Neuronal stem cell (in vitro differentiated cells): ENCODE measurements around the gene DHH.
"Not testable (repeated sequence)": the region's sequence is repeated elsewhere in the genome, so short reads cannot be mapped to it uniquely, and the experiment has no call there.

Experiments used
- DNase-seq: peaks from one replicate; pipeline ENCODE4 v3.0.0-alpha.2; 2013; ENCODE audit warnings: low spot score
- H2AFZ ChIP-seq: one replicate; pipeline ENCODE4 v1.6.1; 2013; ENCODE audit warnings: mild to moderate bottlenecking, low read length, inconsistent platforms
- H2AK5ac ChIP-seq: 2 replicates; pipeline ENCODE4 v1.6.1; 2013; ENCODE audit warnings: low read depth, mild to moderate bottlenecking, inconsistent platforms, low read length, moderate library complexity, mixed read lengths
- H2BK120ac ChIP-seq: 2 replicates; pipeline ENCODE4 v1.6.1; 2013; ENCODE audit warnings: low read depth, mild to moderate bottlenecking, inconsistent platforms, low read length, moderate library complexity, mixed read lengths
- H2BK12ac ChIP-seq: one replicate; pipeline ENCODE4 v1.6.1; 2013; ENCODE audit warnings: low read length, inconsistent platforms
- H2BK15ac ChIP-seq: 2 replicates; pipeline ENCODE4 v1.6.1; 2013; ENCODE audit warnings: mild to moderate bottlenecking, low read length, inconsistent platforms, mixed read lengths
- H2BK5ac ChIP-seq: one replicate; pipeline ENCODE4 v1.6.1; 2013; ENCODE audit warnings: inconsistent platforms, mild to moderate bottlenecking, low read length, moderate library complexity
- H3K14ac ChIP-seq: one replicate; pipeline ENCODE4 v1.6.1; 2013; ENCODE audit warnings: low read length, inconsistent platforms
- H3K18ac ChIP-seq: 2 replicates; pipeline ENCODE4 v1.6.1; 2013; ENCODE audit warnings: low read length, inconsistent platforms
- H3K23ac ChIP-seq: 2 replicates; pipeline ENCODE4 v1.6.1; 2013; ENCODE audit warnings: low read depth, mild to moderate bottlenecking, mixed read lengths, low read length, inconsistent platforms; ENCODE audit not compliant: poor library complexity
- H3K27ac ChIP-seq: replicated peaks from 3 replicates; pipeline ENCODE4 v1.5.1; 2013; ENCODE audit warnings: low read length, inconsistent platforms
- H3K27me3 ChIP-seq, 3 experiments: 2 replicates each; pipeline ENCODE4 v1.6.1; 2013; ENCODE audit warnings: low read length in 3 of 3, mild to moderate bottlenecking in 2 of 3, inconsistent platforms in 1 of 3, low read depth in 1 of 3, mixed read lengths in 1 of 3, moderate library complexity in 1 of 3; ENCODE audit not compliant: control insufficient read depth in 3 of 3, insufficient read depth in 3 of 3
- H3K36me3 ChIP-seq, 2 donors: replicated peaks in 1 of 2; 2 replicates each; pipeline ENCODE4 v1.6.1; 2013; ENCODE audit warnings: low read length in 2 of 2; ENCODE audit not compliant: control insufficient read depth in 2 of 2, insufficient read depth in 2 of 2
- H3K4ac ChIP-seq: 2 replicates; pipeline ENCODE4 v1.6.1; 2013; ENCODE audit warnings: inconsistent platforms, mild to moderate bottlenecking, low read length, moderate library complexity
- H3K4me1 ChIP-seq, 2 donors: 1 replicate in 1 of 2; 2 replicates in 1 of 2; pipeline ENCODE4 v1.6.1; 2013; ENCODE audit warnings: low read length in 2 of 2, low read depth in 1 of 2; ENCODE audit not compliant: control insufficient read depth in 2 of 2, insufficient read depth in 1 of 2
- H3K4me2 ChIP-seq: one replicate; pipeline ENCODE4 v1.6.1; 2013; ENCODE audit warnings: mild to moderate bottlenecking, low read length, inconsistent platforms; ENCODE audit not compliant: insufficient read depth, poor library complexity, severe bottlenecking
- H3K4me3 ChIP-seq, 2 donors: 2 replicates each; pipeline ENCODE4 v1.5.1; 2013; ENCODE audit warnings: low read length in 2 of 2, mild to moderate bottlenecking in 2 of 2, inconsistent platforms in 1 of 2, moderate library complexity in 1 of 2
- H3K79me1 ChIP-seq: one replicate; pipeline ENCODE4 v1.6.1; 2013; ENCODE audit warnings: low read depth, mild to moderate bottlenecking, inconsistent platforms, low read length, moderate library complexity
- H3K9ac ChIP-seq: one replicate; pipeline ENCODE4 v1.6.1; 2013; ENCODE audit warnings: mild to moderate bottlenecking, low read depth, low read length, inconsistent platforms; ENCODE audit not compliant: poor library complexity
- H3K9me3 ChIP-seq, 2 donors: replicated peaks in 1 of 2; 2 replicates each; pipeline versions ENCODE3 to v1.6.1; 2013; ENCODE audit warnings: low read length in 2 of 2, mild to moderate bottlenecking in 2 of 2, inconsistent platforms in 1 of 2, low read depth in 1 of 2, mixed read lengths in 1 of 2, moderate library complexity in 1 of 2; ENCODE audit not compliant: control insufficient read depth in 2 of 2, insufficient read depth in 1 of 2
- H4K8ac ChIP-seq: one replicate; pipeline ENCODE4 v1.6.1; 2013; ENCODE audit warnings: low read depth, mild to moderate bottlenecking, inconsistent platforms, low read length, moderate library complexity
- H4K91ac ChIP-seq: one replicate; pipeline ENCODE4 v1.6.1; 2013; ENCODE audit warnings: low read length, low read depth, mild to moderate bottlenecking, inconsistent platforms; ENCODE audit not compliant: poor library complexity
- WGBS, 2 donors: extraction: QIAGEN DNeasy Blood & Tissue Kit; methylation state at CpG; one replicate each; pipeline ENCODE4 v1.1.7; 2013; ENCODE audit warnings: missing lambda C conversion rate in 2 of 2, mixed read lengths in 1 of 2; ENCODE audit not compliant: insufficient read length in 2 of 2, insufficient replicate concordance in 1 of 2; ENCODE audit errors: extremely low coverage in 2 of 2; 5-methylcytosine and 5-hydroxymethylcytosine counted together

Gene DHH

DNA sequence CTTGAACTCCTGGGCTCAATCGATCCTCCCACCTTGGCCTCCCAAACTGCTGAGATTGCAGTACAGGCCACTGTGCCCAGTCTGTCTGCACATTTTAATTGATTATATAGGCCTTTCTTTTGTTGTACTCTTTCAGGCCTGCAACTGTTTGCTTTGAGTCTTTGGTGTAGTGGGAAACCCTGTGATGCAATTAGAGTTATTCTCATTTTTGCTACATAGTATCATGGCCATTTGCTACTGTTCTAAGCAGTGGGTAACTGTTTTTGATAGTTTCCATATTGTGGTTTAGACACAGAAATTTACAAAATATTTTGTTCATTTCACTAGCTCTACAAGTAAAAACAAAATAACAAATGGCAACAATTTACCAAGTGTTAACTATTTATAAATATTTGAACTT lies 42.9 kb upstream of the DHH start:
- Histone ChIP-seq H2AK5ac (no peak overlapping the region), H3K18ac (no peak overlapping the region), H4K91ac (no peak overlapping the region), H3K4me1 (no peaks in the 10 kb centered on the region), H3K27ac (no peak overlapping the region), H3K9me3 (no peaks in the 10 kb centered on the region), H3K4me2 (no peak overlapping the region), H3K79me1 (no peaks in the 10 kb centered on the region), H3K4ac (no peak overlapping the region), H2BK15ac (no peak overlapping the region), H3K23ac (no peak overlapping the region), H3K27me3 (no peaks in the 10 kb centered on the region), H2AFZ (no peak overlapping the region), H3K36me3 (no peaks in the 10 kb centered on the region), H2BK12ac (no peak overlapping the region), H4K8ac (no peak overlapping the region), H2BK120ac (no peak overlapping the region), H2BK5ac (no peak overlapping the region), H3K4me3 (no peak overlapping the region), H3K14ac (no peak overlapping the region), H3K9ac (no peak overlapping the region)
- no CpG with 5 or more reads among the region's 1 CpG for WGBS, 2 donors
- DNase-seq: no peak

- not testable (repeated sequence) for H3K9ac ChIP-seq, H3K4me1 ChIP-seq, H3K14ac ChIP-seq, H3K18ac ChIP-seq, H3K27me3 ChIP-seq, H4K8ac ChIP-seq, H3K36me3 ChIP-seq, H4K91ac ChIP-seq, H3K4ac ChIP-seq, H2BK15ac ChIP-seq, H3K4me2 ChIP-seq, H2AK5ac ChIP-seq, H2BK12ac ChIP-seq, H3K79me1 ChIP-seq, H3K9me3 ChIP-seq, H2AFZ ChIP-seq, H2BK120ac ChIP-seq, H2BK5ac ChIP-seq, DNase-seq, H3K23ac ChIP-seq, H3K27ac ChIP-seq, H3K4me3 ChIP-seq
- WGBS, 2 donors: no CpG with 5 or more reads among the region's 3 CpGs
These were observed 42.4 kb upstream of the DHH start for GRCh38 chr12:49136997-49137396.

- no peak overlapping the region for H3K9ac ChIP-seq
- H2AFZ ChIP-seq: no peak overlapping the region
- H2BK15ac ChIP-seq: no peak overlapping the region
- no peaks in the 10 kb centered on the region for H3K27me3 ChIP-seq
- no peak overlapping the region for H3K14ac ChIP-seq
- no peak overlapping the region for H3K4me2 ChIP-seq
- no CpG with 5 or more reads among the region's 10 CpGs for WGBS, 2 donors
- no peak overlapping the region for H3K4me3 ChIP-seq
- no peak overlapping the region for H4K91ac ChIP-seq
- H3K9me3 ChIP-seq: peaks cover 0 to 3% of the 10 kb centered on the region in 2 donors
- no peak for DNase-seq
- H3K4me1 ChIP-seq: peaks cover 8 to 10% of the 10 kb centered on the region in 2 donors
- no peak overlapping the region for H3K4ac ChIP-seq
- no peak overlapping the region for H2BK5ac ChIP-seq
- H3K36me3 ChIP-seq: peaks cover 13 to 23% of the 10 kb centered on the region in 2 donors
- H2AK5ac ChIP-seq: no peak overlapping the region
- no peak overlapping the region for H3K23ac ChIP-seq
- no peak overlapping the region for H3K27ac ChIP-seq
- H2BK12ac ChIP-seq: no peak overlapping the region
- H3K79me1 ChIP-seq: peaks cover 6% of the 10 kb centered on the region
- no peak overlapping the region for H2BK120ac ChIP-seq
- no peak overlapping the region for H3K18ac ChIP-seq
- H4K8ac ChIP-seq: no peak overlapping the region
These were observed 39.0 kb upstream of the DHH start for GRCh38 chr12:49133590-49133989.

DNA sequence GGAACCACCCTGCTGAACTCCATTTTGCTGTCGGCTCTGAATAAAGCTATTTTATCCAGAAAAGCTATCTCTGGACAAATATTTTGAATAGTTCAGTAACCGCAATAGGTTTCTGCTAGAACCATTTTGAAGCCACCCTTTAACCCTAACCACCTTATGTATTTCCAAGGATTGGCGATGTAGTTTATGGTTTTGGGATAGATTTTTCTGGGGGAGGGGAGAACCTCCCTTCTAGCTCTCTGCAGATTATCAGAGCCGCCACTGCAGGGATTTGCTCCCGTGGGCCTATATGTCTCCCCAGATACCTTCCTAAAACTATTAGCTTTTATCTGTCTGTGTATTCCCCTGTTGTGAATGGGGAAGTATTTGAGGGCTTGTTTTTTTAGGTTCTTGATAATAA lies 38.4 kb upstream of the DHH start:
- Histone ChIP-seq H2AK5ac (no peak overlapping the region), H3K4ac (no peak overlapping the region), H3K27ac (no peak overlapping the region), H3K9ac (no peak overlapping the region), H4K91ac (no peak overlapping the region), H3K4me3 (peak overlapping the region in 1 of 2 donors; percentile 83), H3K27me3 (no peaks in the 10 kb centered on the region), H2BK15ac (no peak overlapping the region), H3K18ac (no peak overlapping the region), H3K4me1 (peaks cover 8 to 10% of the 10 kb centered on the region in 2 donors), H3K9me3 (peaks cover 0 to 3% of the 10 kb centered on the region in 2 donors), H2BK5ac (no peak overlapping the region), H3K79me1 (peaks cover 6% of the 10 kb centered on the region), H2AFZ (peak overlapping the region; percentile 21), H3K14ac (no peak overlapping the region), H4K8ac (no peak overlapping the region), H2BK12ac (no peak overlapping the region), H3K4me2 (no peak overlapping the region), H3K36me3 (peaks cover 13 to 26% of the 10 kb centered on the region in 2 donors), H2BK120ac (no peak overlapping the region), H3K23ac (no peak overlapping the region)
- WGBS, 2 donors: no CpG with 5 or more reads among the region's 5 CpGs
- DNase-seq: no peak
